DMS79 treated with DMSO at 0.1 percent for 48 hours (cell line): ENCODE measurements around the gene ACTG2.

Experiments
- DNase-seq: peaks from one replicate; lab custom pipeline; 2025; lab: John Stamatoyannopoulos, UW

ACTG2 gene

DNA sequence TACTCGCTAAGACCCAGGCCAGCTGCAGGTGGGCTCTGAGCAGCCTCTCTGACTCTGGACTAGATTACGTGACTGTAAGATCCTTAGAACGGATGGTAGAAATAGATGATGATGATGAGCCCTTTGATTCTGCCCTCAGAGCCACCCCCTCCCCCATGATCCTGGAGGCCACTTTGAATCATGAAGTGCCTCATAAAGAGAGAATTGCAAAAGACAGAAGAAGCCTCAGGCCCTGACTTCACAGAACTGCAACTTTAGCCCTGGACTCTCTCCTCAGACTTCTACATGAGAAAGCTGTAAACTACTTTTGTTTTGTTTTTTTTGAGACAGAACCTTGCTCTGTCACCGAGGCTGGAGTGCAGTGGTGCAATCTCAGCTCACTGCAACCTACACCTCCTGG is 76.5 kb downstream of the ACTG2 start:
- no peak for DNase-seq
